Adipose tissue (tissue), 3 donors: ENCODE results near the gene SNCAIP. TPM values are rescaled to one million over a fixed set of nuclear protein-coding genes. Genes with fewer than 3 reads are reported as not detected.

Experiments
- H3K27ac ChIP-seq: one replicate; pipeline ENCODE4 v1.5.1; 2013; ENCODE audit warnings: low read depth, low read length
- WGBS, 3 donors: extraction: QIAGEN DNeasy Blood & Tissue Kit; methylation state at CpG; one replicate each; pipeline ENCODE4 v1.1.7; 2013; 5-methylcytosine and 5-hydroxymethylcytosine counted together
- polyA plus RNA-seq, 3 donors: library from polyadenylated mRNA; stranded (reverse); fragments of 200-250 nt; gene quantifications; one replicate each; pipeline ENCODE4 v1.2.3, GENCODE V29; 2013
- donor health status: healthy with polysubstance abuse.
- donor health status: Bipolar disorder and iron deficiency.
- donor health status: healthy.

SNCAIP gene
- 1 to 10 TPM in 2 of 3 donors, under 1 TPM in 1; 0.36 to 3.5 (median 1.6) TPM for polyA plus RNA-seq

- 0 to 1% (median 1%) methylated on average over 37 to 78 of the region's 78 CpGs for WGBS, 3 donors
- no peak within 1 kb of the TSS for H3K27ac ChIP-seq
These were observed at the start of gene SNCAIP for GRCh38 chr5:122311961-122312590. SNCAIP (plus strand) TSS chr5:122312237; CDS start chr5:122391135, 78,898 bp downstream.

- H3K27ac ChIP-seq, result no peak overlapping the region
These were observed 48.5 kb upstream of the SNCAIP start for GRCh38 chr5:122263352-122264030.

- H3K27ac ChIP-seq, result no peak overlapping the region
These were observed 47.4 kb upstream of the SNCAIP start for GRCh38 chr5:122264610-122265009.

DNA sequence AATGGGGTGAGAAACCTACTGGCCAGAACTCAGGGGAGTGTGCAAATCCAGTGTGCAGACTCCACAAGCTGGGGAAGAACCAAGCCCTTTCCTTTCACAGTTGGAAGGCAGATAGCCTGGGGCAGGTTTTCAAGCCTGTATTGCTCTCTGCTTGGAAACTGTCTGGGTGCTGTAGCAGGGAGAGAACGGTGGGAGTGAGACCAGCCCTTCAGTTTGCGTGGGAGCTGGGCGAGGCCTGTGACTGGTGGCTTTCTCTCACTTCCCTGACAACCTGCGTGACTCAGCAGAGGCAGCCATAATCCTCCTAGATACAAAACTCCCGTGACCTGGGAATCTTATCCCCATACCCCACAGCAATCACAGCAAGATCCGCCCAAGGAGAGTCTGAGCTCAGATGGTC is 44.9 kb upstream of the SNCAIP start:
- 74 to 90% (median 88%) methylated on average over 6 of the region's 6 CpGs for WGBS, 3 donors
- H3K27ac ChIP-seq, result no peak overlapping the region

DNA sequence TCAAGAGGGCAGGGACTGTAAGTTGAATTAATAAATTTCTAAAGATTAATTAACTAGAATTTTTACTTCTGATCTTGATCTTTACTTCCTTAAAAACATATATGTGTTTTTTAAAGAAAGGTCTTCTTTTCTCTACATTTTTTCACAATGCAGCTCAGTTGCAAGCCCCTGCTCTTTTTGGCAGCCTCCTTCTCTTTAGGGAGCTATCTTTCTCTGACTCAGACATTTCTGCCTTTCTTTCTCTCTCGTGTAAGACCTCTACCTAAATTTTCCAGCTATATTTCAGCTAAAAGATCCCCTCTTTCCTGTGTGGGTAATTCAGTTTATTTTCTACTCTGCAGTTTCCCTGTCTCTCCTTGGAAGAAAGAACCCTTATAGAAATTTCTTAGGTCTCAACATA is 38.3 kb upstream of the SNCAIP start:
- H3K27ac ChIP-seq, result no peak overlapping the region
- 24 to 38% (median 35%) methylated on average over 1 of the region's 1 CpG for WGBS, 3 donors

DNA sequence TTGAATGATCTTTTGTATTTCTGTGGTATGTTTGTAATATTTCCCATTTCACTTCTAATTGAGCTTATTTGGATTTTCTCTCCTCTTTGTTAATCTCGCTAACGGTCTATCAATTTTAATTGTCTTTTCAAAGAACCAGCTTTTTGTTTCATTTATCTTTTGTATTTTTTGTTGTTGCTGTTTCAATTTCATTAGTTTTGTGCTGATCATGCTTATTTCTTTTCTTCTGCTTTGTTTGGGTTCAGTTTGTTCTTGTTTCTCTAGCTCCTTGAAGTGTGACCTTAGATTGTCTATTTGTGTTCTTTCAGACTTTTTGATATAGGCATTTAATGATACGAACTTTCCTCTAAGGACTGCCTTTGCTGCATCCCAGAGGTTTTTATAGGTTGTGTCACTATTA is 28.4 kb upstream of the SNCAIP start:
- WGBS, 3 donors, result 83 to 96% (median 95%) methylated on average over 3 of the region's 3 CpGs

GRCh38 chr5:122286541-122286940 is 25.5 kb upstream of the SNCAIP start:
- 50 to 66% (median 60%) methylated on average over 4 of the region's 4 CpGs for WGBS, 3 donors

More for the DNA sequence above, 28.4 kb upstream of the SNCAIP start:
- no peak overlapping the region for H3K27ac ChIP-seq

DNA sequence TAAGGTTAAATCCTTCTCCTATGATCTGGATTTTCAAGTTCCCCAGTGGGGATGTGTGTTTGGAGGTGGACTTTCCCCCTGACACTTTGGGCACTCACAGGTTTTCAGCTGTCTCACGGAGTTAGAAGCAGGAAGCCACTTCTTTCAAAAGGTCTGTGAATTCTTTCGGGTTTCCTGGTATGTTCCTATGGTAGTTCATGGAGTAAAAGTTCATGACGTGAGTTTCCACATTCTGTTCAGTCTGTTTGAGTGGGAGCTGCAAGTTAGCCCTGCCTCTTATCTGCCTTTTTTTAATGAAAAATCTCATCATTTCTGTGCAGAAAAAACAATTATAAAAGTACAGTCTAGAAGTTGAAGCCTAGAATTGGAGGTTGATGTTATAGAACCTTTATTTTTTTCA is 24.9 kb upstream of the SNCAIP start:
- 54 to 58% (median 54%) methylated on average over 3 of the region's 3 CpGs for WGBS, 3 donors
- no peak overlapping the region for H3K27ac ChIP-seq

More at GRCh38 chr5:122286541-122286940, 25.5 kb upstream of the SNCAIP start:
- H3K27ac ChIP-seq, result no peak overlapping the region

GRCh38 chr5:122291000-122291901 is 20.8 kb upstream of the SNCAIP start:
- WGBS, 3 donors, result 66 to 79% (median 76%) methylated on average over 7 of the region's 7 CpGs

GRCh38 chr5:122292332-122292731 is 19.7 kb upstream of the SNCAIP start:
- WGBS, 3 donors, result 53 to 63% (median 54%) methylated on average over 2 of the region's 2 CpGs
- H3K27ac ChIP-seq, result no peak overlapping the region

More at GRCh38 chr5:122291000-122291901, 20.8 kb upstream of the SNCAIP start:
- H3K27ac ChIP-seq, result no peak overlapping the region

- no peak overlapping the region for H3K27ac ChIP-seq
- 44 to 70% (median 48%) methylated on average over 2 of the region's 2 CpGs for WGBS, 3 donors
These were observed 16.9 kb upstream of the SNCAIP start for GRCh38 chr5:122295138-122295537.

- no peak overlapping the region for H3K27ac ChIP-seq
- WGBS, 3 donors, result 69 to 88% (median 83%) methylated on average over 2 of the region's 2 CpGs
These were observed 15.2 kb upstream of the SNCAIP start for GRCh38 chr5:122296871-122297270.

GRCh38 chr5:122297587-122298298 is 14.3 kb upstream of the SNCAIP start:
- H3K27ac ChIP-seq, result no peak overlapping the region
- 71 to 95% (median 91%) methylated on average over 6 of the region's 6 CpGs for WGBS, 3 donors

GRCh38 chr5:122300374-122300773 is 11.7 kb upstream of the SNCAIP start:
- WGBS, 3 donors, result 65 to 90% (median 80%) methylated on average over 1 of the region's 1 CpG
- H3K27ac ChIP-seq, result no peak overlapping the region

- H3K27ac ChIP-seq, result no peak overlapping the region
- 28 to 29% (median 28%) methylated on average over 2 of the region's 2 CpGs for WGBS, 3 donors
These were observed 11.0 kb upstream of the SNCAIP start for GRCh38 chr5:122301016-122301415.

- 60 to 68% (median 66%) methylated on average over 2 of the region's 2 CpGs for WGBS, 3 donors
- H3K27ac ChIP-seq, result no peak overlapping the region
These were observed 7.4 kb upstream of the SNCAIP start for GRCh38 chr5:122304471-122305215.

GRCh38 chr5:122306461-122306860 is 5.6 kb upstream of the SNCAIP start:
- 15 to 39% (median 29%) methylated on average over 2 of the region's 2 CpGs for WGBS, 3 donors
- H3K27ac ChIP-seq, result no peak overlapping the region

GRCh38 chr5:122310889-122311288 is 1.1 kb upstream of the SNCAIP start:
- 49 to 64% (median 54%) methylated on average over 7 of the region's 7 CpGs for WGBS, 3 donors
- no peak overlapping the region for H3K27ac ChIP-seq
